ENCODE data around the gene ELL2. TPM values are rescaled to one million over a fixed set of nuclear protein-coding genes. Genes with fewer than 3 reads are reported as not detected.
A peak's percentile ranks its signal among the peaks of the same experiment; 100 is the strongest.

The ELL2 gene
- polyA plus RNA-seq, 2 donors, result 29.1 to 39.6 TPM

GRCh38 chr5:95918421-95919006 is 43.1 kb downstream of the ELL2 start:
- Histone ChIP-seq H3K9me3 (ENCODE audit: control insufficient read depth in 2 of 2, insufficient read depth in 1 of 2, low read depth in 1 of 2, low read length in 1 of 2) (no peaks in the 10 kb centered on the region), H3K27ac (ENCODE audit: low read depth in 2 of 2, low read length in 1 of 2) (no peak overlapping the region), H3K4me3 (ENCODE audit: low read depth in 1 of 2, low read length in 2 of 2) (no peak overlapping the region), H3K27me3 (ENCODE audit: control insufficient read depth in 1 of 2, insufficient read depth in 2 of 2, low read length in 2 of 2) (no peaks in the 10 kb centered on the region), H3K36me3 (ENCODE audit: control insufficient read depth in 2 of 2, insufficient read depth in 2 of 2, low read length in 1 of 2) (peaks cover 2 to 5% of the 10 kb centered on the region in 2 donors), H3K4me1 (ENCODE audit: control insufficient read depth in 2 of 2, insufficient read depth in 2 of 2, low read length in 1 of 2) (peaks cover 2% of the 10 kb centered on the region in 2 donors)
- WGBS, 2 donors, result 70 to 71% methylated on average over 3 of the region's 3 CpGs

DNA sequence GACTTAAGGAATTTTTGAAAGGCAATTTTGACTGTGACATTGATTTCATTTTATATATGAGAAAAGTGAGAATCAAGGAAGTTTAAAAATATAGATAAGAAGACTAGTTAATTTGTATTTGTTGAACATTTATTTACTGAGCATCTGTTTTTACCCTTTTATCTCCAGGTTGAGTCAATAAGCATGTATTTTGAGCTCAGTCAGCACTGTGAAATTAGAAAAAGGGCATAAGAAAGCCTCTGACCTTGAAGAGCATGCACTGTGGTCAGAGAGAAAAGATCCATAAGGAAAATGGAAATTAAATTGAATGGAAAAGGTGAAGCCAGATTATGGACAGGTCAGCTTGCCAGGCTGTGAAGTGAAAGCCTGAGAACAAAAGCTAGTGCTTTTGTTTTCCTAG is 44.4 kb downstream of the ELL2 start:
- H3K36me3 ChIP-seq (ENCODE audit: control insufficient read depth in 2 of 2, insufficient read depth in 2 of 2, low read length in 1 of 2), result peaks cover 0 to 5% of the 10 kb centered on the region in 2 donors
- H3K27me3 ChIP-seq (ENCODE audit: control insufficient read depth in 1 of 2, insufficient read depth in 2 of 2, low read length in 2 of 2), result no peaks in the 10 kb centered on the region
- no peak overlapping the region for H3K4me3 ChIP-seq (ENCODE audit: low read depth in 1 of 2, low read length in 2 of 2)
- H3K27ac ChIP-seq (ENCODE audit: low read depth in 2 of 2, low read length in 1 of 2), result no peak overlapping the region
- H3K9me3 ChIP-seq (ENCODE audit: control insufficient read depth in 2 of 2, insufficient read depth in 1 of 2, low read depth in 1 of 2, low read length in 1 of 2), result no peaks in the 10 kb centered on the region
- peaks cover 0 to 2% of the 10 kb centered on the region in 2 donors for H3K4me1 ChIP-seq (ENCODE audit: control insufficient read depth in 2 of 2, insufficient read depth in 2 of 2, low read length in 1 of 2)

GRCh38 chr5:95916687-95917085 is 45.0 kb downstream of the ELL2 start:
- Histone ChIP-seq H3K4me1 (ENCODE audit: control insufficient read depth in 2 of 2, insufficient read depth in 2 of 2, low read length in 1 of 2) (peaks cover 0 to 2% of the 10 kb centered on the region in 2 donors), H3K36me3 (ENCODE audit: control insufficient read depth in 2 of 2, insufficient read depth in 2 of 2, low read length in 1 of 2) (peaks cover 0 to 5% of the 10 kb centered on the region in 2 donors), H3K9me3 (ENCODE audit: control insufficient read depth in 2 of 2, insufficient read depth in 1 of 2, low read depth in 1 of 2, low read length in 1 of 2) (no peaks in the 10 kb centered on the region), H3K27me3 (ENCODE audit: control insufficient read depth in 1 of 2, insufficient read depth in 2 of 2, low read length in 2 of 2) (no peaks in the 10 kb centered on the region), H3K27ac (ENCODE audit: low read depth in 2 of 2, low read length in 1 of 2) (no peak overlapping the region), H3K4me3 (ENCODE audit: low read depth in 1 of 2, low read length in 2 of 2) (no peak overlapping the region)
- WGBS, 2 donors, result 95 to 96% methylated on average over 4 of the region's 4 CpGs

- Histone ChIP-seq H3K4me1 (ENCODE audit: control insufficient read depth in 2 of 2, insufficient read depth in 2 of 2, low read length in 1 of 2) (peaks cover 0 to 2% of the 10 kb centered on the region in 2 donors), H3K4me3 (ENCODE audit: low read depth in 1 of 2, low read length in 2 of 2) (no peak overlapping the region), H3K9me3 (ENCODE audit: control insufficient read depth in 2 of 2, insufficient read depth in 1 of 2, low read depth in 1 of 2, low read length in 1 of 2) (no peaks in the 10 kb centered on the region), H3K36me3 (ENCODE audit: control insufficient read depth in 2 of 2, insufficient read depth in 2 of 2, low read length in 1 of 2) (peaks cover 0 to 5% of the 10 kb centered on the region in 2 donors), H3K27me3 (ENCODE audit: control insufficient read depth in 1 of 2, insufficient read depth in 2 of 2, low read length in 2 of 2) (no peaks in the 10 kb centered on the region), H3K27ac (ENCODE audit: low read depth in 2 of 2, low read length in 1 of 2) (peak overlapping the region in 1 of 2 donors; percentile 22)
- WGBS, 2 donors, result 69 to 79% methylated on average over 3 of the region's 3 CpGs
These were observed 45.5 kb downstream of the ELL2 start for GRCh38 chr5:95915999-95916686.

- Histone ChIP-seq H3K4me1 (ENCODE audit: control insufficient read depth in 2 of 2, insufficient read depth in 2 of 2, low read length in 1 of 2) (no peaks in the 10 kb centered on the region), H3K4me3 (ENCODE audit: low read depth in 1 of 2, low read length in 2 of 2) (no peak overlapping the region), H3K27me3 (ENCODE audit: control insufficient read depth in 1 of 2, insufficient read depth in 2 of 2, low read length in 2 of 2) (no peaks in the 10 kb centered on the region), H3K9me3 (ENCODE audit: control insufficient read depth in 2 of 2, insufficient read depth in 1 of 2, low read depth in 1 of 2, low read length in 1 of 2) (no peaks in the 10 kb centered on the region), H3K27ac (ENCODE audit: low read depth in 2 of 2, low read length in 1 of 2) (no peak overlapping the region), H3K36me3 (ENCODE audit: control insufficient read depth in 2 of 2, insufficient read depth in 2 of 2, low read length in 1 of 2) (peaks cover 0 to 5% of the 10 kb centered on the region in 2 donors)
- 82 to 89% methylated on average over 6 of the region's 6 CpGs for WGBS, 2 donors
These were observed 48.0 kb downstream of the ELL2 start for GRCh38 chr5:95913663-95914062.

- Histone ChIP-seq H3K4me3 (ENCODE audit: low read depth in 1 of 2, low read length in 2 of 2) (no peak overlapping the region), H3K36me3 (ENCODE audit: control insufficient read depth in 2 of 2, insufficient read depth in 2 of 2, low read length in 1 of 2) (peaks cover 4 to 5% of the 10 kb centered on the region in 2 donors), H3K27me3 (ENCODE audit: control insufficient read depth in 1 of 2, insufficient read depth in 2 of 2, low read length in 2 of 2) (no peaks in the 10 kb centered on the region), H3K27ac (ENCODE audit: low read depth in 2 of 2, low read length in 1 of 2) (no peak overlapping the region), H3K4me1 (ENCODE audit: control insufficient read depth in 2 of 2, insufficient read depth in 2 of 2, low read length in 1 of 2) (peaks cover 0 to 2% of the 10 kb centered on the region in 2 donors), H3K9me3 (ENCODE audit: control insufficient read depth in 2 of 2, insufficient read depth in 1 of 2, low read depth in 1 of 2, low read length in 1 of 2) (no peaks in the 10 kb centered on the region)
- WGBS, 2 donors, result 73 to 75% methylated on average over 2 of the region's 2 CpGs
These were observed 49.6 kb downstream of the ELL2 start for GRCh38 chr5:95912029-95912428.

- WGBS, 2 donors, result 88 to 93% methylated on average over 4 of the region's 4 CpGs
- Histone ChIP-seq H3K4me1 (ENCODE audit: control insufficient read depth in 2 of 2, insufficient read depth in 2 of 2, low read length in 1 of 2) (peaks cover 0 to 2% of the 10 kb centered on the region in 2 donors), H3K36me3 (ENCODE audit: control insufficient read depth in 2 of 2, insufficient read depth in 2 of 2, low read length in 1 of 2) (peaks cover 2 to 4% of the 10 kb centered on the region in 2 donors)
These were observed 51.1 kb downstream of the ELL2 start for GRCh38 chr5:95910521-95910920.

GRCh38 chr5:95909738-95910137 is 51.9 kb downstream of the ELL2 start:
- no peaks in the 10 kb centered on the region for H3K27me3 ChIP-seq (ENCODE audit: control insufficient read depth in 1 of 2, insufficient read depth in 2 of 2, low read length in 2 of 2)
- H3K36me3 ChIP-seq (ENCODE audit: control insufficient read depth in 2 of 2, insufficient read depth in 2 of 2, low read length in 1 of 2), result peaks cover 0 to 4% of the 10 kb centered on the region in 2 donors
- H3K4me1 ChIP-seq (ENCODE audit: control insufficient read depth in 2 of 2, insufficient read depth in 2 of 2, low read length in 1 of 2), result peaks cover 0 to 2% of the 10 kb centered on the region in 2 donors
- 90 to 94% methylated on average over 1 of the region's 1 CpG for WGBS, 2 donors
- no peak overlapping the region for H3K4me3 ChIP-seq (ENCODE audit: low read depth in 1 of 2, low read length in 2 of 2)
- no peaks in the 10 kb centered on the region for H3K9me3 ChIP-seq (ENCODE audit: control insufficient read depth in 2 of 2, insufficient read depth in 1 of 2, low read depth in 1 of 2, low read length in 1 of 2)
- H3K27ac ChIP-seq (ENCODE audit: low read depth in 2 of 2, low read length in 1 of 2), result no peak overlapping the region

More at GRCh38 chr5:95910521-95910920, 51.1 kb downstream of the ELL2 start:
- no peak overlapping the region for H3K27ac ChIP-seq (ENCODE audit: low read depth in 2 of 2, low read length in 1 of 2)
- H3K27me3 ChIP-seq (ENCODE audit: control insufficient read depth in 1 of 2, insufficient read depth in 2 of 2, low read length in 2 of 2), result no peaks in the 10 kb centered on the region
- H3K9me3 ChIP-seq (ENCODE audit: control insufficient read depth in 2 of 2, insufficient read depth in 1 of 2, low read depth in 1 of 2, low read length in 1 of 2), result no peaks in the 10 kb centered on the region
- H3K4me3 ChIP-seq (ENCODE audit: low read depth in 1 of 2, low read length in 2 of 2), result no peak overlapping the region

- Histone ChIP-seq H3K4me1 (ENCODE audit: control insufficient read depth in 2 of 2, insufficient read depth in 2 of 2, low read length in 1 of 2) (peaks cover 0 to 2% of the 10 kb centered on the region in 2 donors), H3K4me3 (ENCODE audit: low read depth in 1 of 2, low read length in 2 of 2) (no peak overlapping the region), H3K36me3 (ENCODE audit: control insufficient read depth in 2 of 2, insufficient read depth in 2 of 2, low read length in 1 of 2) (peaks cover 0 to 4% of the 10 kb centered on the region in 2 donors), H3K27me3 (ENCODE audit: control insufficient read depth in 1 of 2, insufficient read depth in 2 of 2, low read length in 2 of 2) (no peaks in the 10 kb centered on the region), H3K9me3 (ENCODE audit: control insufficient read depth in 2 of 2, insufficient read depth in 1 of 2, low read depth in 1 of 2, low read length in 1 of 2) (no peaks in the 10 kb centered on the region), H3K27ac (ENCODE audit: low read depth in 2 of 2, low read length in 1 of 2) (no peak overlapping the region)
These were observed 52.9 kb downstream of the ELL2 start for GRCh38 chr5:95908799-95909198.

All from esophagus (tissue), 2 donors.